ENCODE data around the gene PCDHA6.
"Not testable (repeated sequence)": the region's sequence is repeated elsewhere in the genome, so short reads cannot be mapped to it uniquely, and the experiment has no call there.

Gene PCDHA6

GRCh38 chr5:140857177-140857986 is 29.6 kb downstream of the PCDHA6 start:
- DNase-seq (ENCODE audit: low read depth in 3 of 3, low spot score in 1 of 3): no peak

GRCh38 chr5:140857987-140858240 is 30.2 kb downstream of the PCDHA6 start:
- DNase-seq (ENCODE audit: low read depth in 3 of 3, low spot score in 1 of 3): no peak

- DNase-seq (ENCODE audit: low read depth in 3 of 3, low spot score in 1 of 3): no peak
Observed at GRCh38 chr5:140862441-140863295, 34.9 kb downstream of the PCDHA6 start.

GRCh38 chr5:140868721-140869554 is 41.2 kb downstream of the PCDHA6 start, which contains the start of gene PCDHA11:
Gene PCDHA11, plus strand, starts transcription at chr5:140868957. Its CDS starts 147 bp downstream, at chr5:140869104.
- no peak for DNase-seq (ENCODE audit: low read depth in 3 of 3, low spot score in 1 of 3)

GRCh38 chr5:140869555-140869886 is 41.8 kb downstream of the PCDHA6 start:
- no peak for DNase-seq (ENCODE audit: low read depth in 3 of 3, low spot score in 1 of 3)

- DNase-seq (ENCODE audit: low read depth in 3 of 3, low spot score in 1 of 3): no peak
Observed at GRCh38 chr5:140870221-140871201, 42.8 kb downstream of the PCDHA6 start.

GRCh38 chr5:140875085-140876065 is 47.6 kb downstream of the PCDHA6 start, which contains the start of gene PCDHA12:
Gene PCDHA12, plus strand, starts transcription at chr5:140875308. Its CDS starts 165 bp downstream, at chr5:140875473.
- no peak for DNase-seq (ENCODE audit: low read depth in 3 of 3, low spot score in 1 of 3)

GRCh38 chr5:140876541-140877261 is 48.9 kb downstream of the PCDHA6 start:
- not testable (repeated sequence) for DNase-seq (ENCODE audit: low read depth in 3 of 3, low spot score in 1 of 3)

GRCh38 chr5:140877262-140877581 is 49.5 kb downstream of the PCDHA6 start:
- DNase-seq (ENCODE audit: low read depth in 3 of 3, low spot score in 1 of 3): no peak
